ENCODE results near the gene PF4V1.

DNA sequence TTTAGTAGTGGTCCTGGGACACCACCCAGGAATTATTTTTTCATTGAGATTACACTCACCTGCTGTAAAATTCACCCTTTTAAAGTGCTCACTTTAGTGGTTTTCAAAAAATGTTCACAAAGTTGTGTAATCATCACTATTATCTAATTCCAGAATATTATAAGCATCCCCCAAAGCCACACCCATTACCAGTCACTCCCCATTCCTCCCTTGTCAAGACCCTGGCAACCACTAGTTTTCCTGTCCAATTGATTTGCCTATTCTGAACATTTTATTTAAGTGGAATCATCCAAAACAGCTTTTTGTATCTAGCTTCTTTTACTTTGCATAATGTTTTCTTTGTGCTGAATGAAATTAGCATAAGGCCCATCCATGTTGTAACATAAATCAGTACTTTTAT, 29.3 kb upstream of the PF4V1 start:
- TF ChIP-seq GATA2 (IDR thresholded peaks at IDR 0.05; ENCODE audit: low read depth, low read length) (no peak), GATA3 (IDR thresholded peaks at IDR 0.05; ENCODE audit: low read depth, low read length) (no peak)
